HG03469 (cell line): Measurements from ENCODE around the gene JPH2.

Experiments
- ATAC-seq: cut with Tn5 transposase; IDR thresholded peaks from one replicate; pipeline ENCODE4 v1.9.1; 2021; ENCODE audit warnings: mild to moderate bottlenecking, moderate library complexity, moderate number of reproducible peaks; ENCODE audit not compliant: unreplicated experiment

Gene JPH2

GRCh38 chr20:44106615-44107014 is 80.4 kb downstream of the JPH2 start:
- no peak for ATAC-seq

GRCh38 chr20:44104798-44105517 is 82.0 kb downstream of the JPH2 start:
- no peak for ATAC-seq

GRCh38 chr20:44102582-44102981 is 84.4 kb downstream of the JPH2 start:
- no peak for ATAC-seq

- ATAC-seq = no peak
These were observed 87.2 kb downstream of the JPH2 start for GRCh38 chr20:44099832-44100231.

- no peak for ATAC-seq
These were observed 88.3 kb downstream of the JPH2 start for GRCh38 chr20:44098657-44099056.

GRCh38 chr20:44098256-44098630 is 88.7 kb downstream of the JPH2 start:
- ATAC-seq = no peak

GRCh38 chr20:44097521-44098255 is 89.3 kb downstream of the JPH2 start:
- no peak for ATAC-seq

GRCh38 chr20:44095831-44096230 is 91.2 kb downstream of the JPH2 start:
- no peak for ATAC-seq

GRCh38 chr20:44093249-44093582 is 93.8 kb downstream of the JPH2 start:
- ATAC-seq = no peak

- no peak for ATAC-seq
These were observed 94.3 kb downstream of the JPH2 start for GRCh38 chr20:44092551-44093248.

GRCh38 chr20:44091026-44091425 is 96.0 kb downstream of the JPH2 start:
- ATAC-seq = no peak

- no peak for ATAC-seq
These were observed 96.9 kb downstream of the JPH2 start for GRCh38 chr20:44089987-44090674.

- no peak for ATAC-seq
These were observed 99.2 kb downstream of the JPH2 start for GRCh38 chr20:44087857-44088120.

GRCh38 chr20:44087051-44087856 is 99.7 kb downstream of the JPH2 start:
- ATAC-seq = no peak

- no peak for ATAC-seq
These were observed 101.2 kb downstream of the JPH2 start for GRCh38 chr20:44085616-44086434.

- ATAC-seq = no peak
These were observed 102.1 kb downstream of the JPH2 start for GRCh38 chr20:44084891-44085290.

- ATAC-seq = no peak
These were observed 102.5 kb downstream of the JPH2 start for GRCh38 chr20:44084439-44084838.

- ATAC-seq = no peak
These were observed 103.6 kb downstream of the JPH2 start for GRCh38 chr20:44083220-44083933.

GRCh38 chr20:44081888-44082287 is 105.1 kb downstream of the JPH2 start:
- ATAC-seq = no peak
